Measurements from ENCODE around the gene LKAAEAR1. TPM values are rescaled to one million over a fixed set of nuclear protein-coding genes. Genes with fewer than 3 reads are reported as not detected.

The LKAAEAR1 gene
- total and polyA plus RNA-seq, 2 of the 13 experiments (the other 11 are each of a cell fraction or from before 2014, with no cell fraction given): not detected

DNA sequence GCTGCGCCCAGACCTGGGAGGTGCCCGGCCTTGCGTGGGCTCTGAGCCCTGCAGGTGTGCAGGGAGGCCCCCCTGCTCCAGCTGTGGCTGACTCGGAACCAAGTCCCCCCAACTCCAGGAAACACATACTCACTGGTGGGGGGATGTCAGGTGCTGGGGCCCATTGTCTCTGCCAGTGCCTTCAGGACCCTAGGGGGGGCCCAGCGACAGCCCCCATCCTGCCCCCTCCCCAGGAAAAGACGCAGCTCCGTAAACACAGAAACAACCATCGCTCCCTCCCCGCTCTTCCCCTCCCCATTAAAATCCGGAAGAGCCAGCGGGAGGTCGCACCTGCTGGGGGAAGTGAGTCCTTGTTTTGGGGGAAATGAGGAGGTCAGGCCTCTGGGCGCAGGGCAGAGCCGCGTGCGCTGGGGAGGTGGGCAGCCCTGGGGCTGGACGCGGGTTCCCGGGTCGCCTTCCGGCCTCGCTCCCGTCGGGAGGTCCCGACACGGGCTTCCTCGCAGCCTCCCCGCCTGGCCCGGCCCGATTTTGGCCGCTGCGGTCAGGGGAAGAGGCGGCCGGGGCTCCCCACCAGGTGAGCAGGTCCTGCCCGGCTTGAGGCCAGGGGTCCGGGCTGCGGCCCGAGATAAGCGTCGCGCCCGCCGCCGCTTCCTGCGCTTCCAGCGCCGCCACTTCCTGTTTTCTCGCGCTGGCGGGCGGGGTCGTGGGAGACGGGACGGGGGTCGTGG is 42.0 kb downstream of the LKAAEAR1 start (continued):
- no peak for TF ChIP-seq SRSF4 (IDR thresholded peaks at IDR 0.05; ENCODE audit: low read depth, low read length, poor library complexity, severe bottlenecking)
- TF ChIP-seq ZSCAN21 (CRISPR knock-in tag; IDR thresholded peaks at IDR 0.05; ENCODE audit: borderline replicate concordance): peak; percentile 47
- TF ChIP-seq, protein P1, sequence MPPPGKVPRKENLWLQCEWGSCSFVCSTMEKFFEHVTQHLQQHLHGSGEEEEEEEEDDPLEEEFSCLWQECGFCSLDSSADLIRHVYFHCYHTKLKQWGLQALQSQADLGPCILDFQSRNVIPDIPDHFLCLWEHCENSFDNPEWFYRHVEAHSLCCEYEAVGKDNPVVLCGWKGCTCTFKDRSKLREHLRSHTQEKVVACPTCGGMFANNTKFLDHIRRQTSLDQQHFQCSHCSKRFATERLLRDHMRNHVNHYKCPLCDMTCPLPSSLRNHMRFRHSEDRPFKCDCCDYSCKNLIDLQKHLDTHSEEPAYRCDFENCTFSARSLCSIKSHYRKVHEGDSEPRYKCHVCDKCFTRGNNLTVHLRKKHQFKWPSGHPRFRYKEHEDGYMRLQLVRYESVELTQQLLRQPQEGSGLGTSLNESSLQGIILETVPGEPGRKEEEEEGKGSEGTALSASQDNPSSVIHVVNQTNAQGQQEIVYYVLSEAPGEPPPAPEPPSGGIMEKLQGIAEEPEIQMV (CRISPR knock-in tag; IDR thresholded peaks at IDR 0.05; ENCODE audit: low read depth): peak; percentile 57; the same call in 1 of the 2 replicates
- peak; percentile 78 for TF ChIP-seq ELF4 (CRISPR knock-in tag; IDR thresholded peaks at IDR 0.05; ENCODE audit: borderline replicate concordance)
- no peak for TF ChIP-seq ZSCAN25 (CRISPR knock-in tag; IDR thresholded peaks at IDR 0.05)
- 0 out of 2 replicates have a peak, but pooled peaks have one; percentile 6 for TF ChIP-seq ZHX2 (IDR thresholded peaks at IDR 0.05; ENCODE audit: low read depth)
- no peak for TF ChIP-seq ZHX2 (CRISPR knock-in tag; IDR thresholded peaks at IDR 0.05; ENCODE audit: borderline replicate concordance)
- TF ChIP-seq ZNF709 (CRISPR knock-in tag; IDR thresholded peaks at IDR 0.05): peak; percentile 87; the same call in 1 of the 2 replicates
- peak; percentile 87 for TF ChIP-seq ZNF777 (CRISPR knock-in tag; IDR thresholded peaks at IDR 0.05)
- TF ChIP-seq, protein P2, sequence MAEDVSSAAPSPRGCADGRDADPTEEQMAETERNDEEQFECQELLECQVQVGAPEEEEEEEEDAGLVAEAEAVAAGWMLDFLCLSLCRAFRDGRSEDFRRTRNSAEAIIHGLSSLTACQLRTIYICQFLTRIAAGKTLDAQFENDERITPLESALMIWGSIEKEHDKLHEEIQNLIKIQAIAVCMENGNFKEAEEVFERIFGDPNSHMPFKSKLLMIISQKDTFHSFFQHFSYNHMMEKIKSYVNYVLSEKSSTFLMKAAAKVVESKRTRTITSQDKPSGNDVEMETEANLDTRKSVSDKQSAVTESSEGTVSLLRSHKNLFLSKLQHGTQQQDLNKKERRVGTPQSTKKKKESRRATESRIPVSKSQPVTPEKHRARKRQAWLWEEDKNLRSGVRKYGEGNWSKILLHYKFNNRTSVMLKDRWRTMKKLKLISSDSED (CRISPR knock-in tag; IDR thresholded peaks at IDR 0.05): no peak
- 0 out of 2 replicates have a peak, but pooled peaks have one; percentile 34 for TF ChIP-seq JUN (CRISPR knock-in tag; IDR thresholded peaks at IDR 0.05)
- no peak for TF ChIP-seq ZNF337 (CRISPR knock-in tag; IDR thresholded peaks at IDR 0.05; ENCODE audit: borderline replicate concordance, low read depth)
- no peak for TF ChIP-seq NR2F6 (IDR thresholded peaks at IDR 0.05)
- TF ChIP-seq NR2F6 (CRISPR knock-in tag; IDR thresholded peaks at IDR 0.05): no peak
- no peak for TF ChIP-seq NFYB (CRISPR knock-in tag; IDR thresholded peaks at IDR 0.05)
- TF ChIP-seq, protein P3, sequence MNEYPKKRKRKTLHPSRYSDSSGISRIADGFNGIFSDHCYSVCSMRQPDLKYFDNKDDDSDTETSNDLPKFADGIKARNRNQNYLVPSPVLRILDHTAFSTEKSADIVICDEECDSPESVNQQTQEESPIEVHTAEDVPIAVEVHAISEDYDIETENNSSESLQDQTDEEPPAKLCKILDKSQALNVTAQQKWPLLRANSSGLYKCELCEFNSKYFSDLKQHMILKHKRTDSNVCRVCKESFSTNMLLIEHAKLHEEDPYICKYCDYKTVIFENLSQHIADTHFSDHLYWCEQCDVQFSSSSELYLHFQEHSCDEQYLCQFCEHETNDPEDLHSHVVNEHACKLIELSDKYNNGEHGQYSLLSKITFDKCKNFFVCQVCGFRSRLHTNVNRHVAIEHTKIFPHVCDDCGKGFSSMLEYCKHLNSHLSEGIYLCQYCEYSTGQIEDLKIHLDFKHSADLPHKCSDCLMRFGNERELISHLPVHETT (CRISPR knock-in tag; conservative IDR thresholded peaks at IDR 0.05): peak; percentile 79
- no peak for TF ChIP-seq THAP7 (CRISPR knock-in tag; IDR thresholded peaks at IDR 0.05)
- TF ChIP-seq NKX3-1 (CRISPR knock-in tag; IDR thresholded peaks at IDR 0.05): peak; percentile 39; the same call in 1 of the 2 replicates
- 0 out of 2 replicates have a peak, but pooled peaks have one; percentile 37 for TF ChIP-seq ZSCAN29 (CRISPR knock-in tag; conservative IDR thresholded peaks at IDR 0.05)

Measured in HepG2 (cell line).